GM12878 (cell line): ENCODE measurements around the gene GAS2. TPM values are rescaled to one million over a fixed set of nuclear protein-coding genes. Genes with fewer than 3 reads are reported as not detected.

Experiments used
- ATAC-seq: fragments of 200-7000 bp; cut with Tn5 transposase; 3 replicates; pipeline ENCODE4 v1.9.1; 2020; ENCODE audit warnings: mild to moderate bottlenecking, moderate library complexity
- BruUV-seq: library from RNA; stranded (reverse); fragments of 400-500 nt; replicated peaks from 2 replicates; lab custom pipeline; 2021; lab: Mats Ljungman, UMichigan
- CTCF ChIA-PET: fragments of 300-600 bp; sonication (Branson Sonifier 250); formaldehyde crosslinking; extraction: SDS; loops from one replicate; lab custom pipeline; 2021; ENCODE audit warnings: inconsistent platforms; lab: Yijun Ruan, JAX
- POLR2A ChIA-PET: fragments of 350-600 bp; formaldehyde crosslinking; extraction: SDS; loops from one replicate; lab custom pipeline; 2021; ENCODE audit warnings: inconsistent platforms; lab: Charles Lee
- RAD21 ChIA-PET: fragments of 300-600 bp; sonication (Branson Sonifier 250); formaldehyde crosslinking; loops from one replicate; lab custom pipeline; 2023; ENCODE audit warnings: antibody characterized with exemption; ENCODE audit not compliant: unreplicated experiment; lab: Charles Lee
- SMC1A ChIA-PET: fragments of 300-600 bp; sonication (Branson Sonifier 250); formaldehyde crosslinking; loops from one replicate; lab custom pipeline; 2023; ENCODE audit not compliant: unreplicated experiment, uncharacterized antibody; lab: Charles Lee
- DNase-seq: peaks from one replicate; pipeline ENCODE4 v3.0.0-alpha.2; 2011; ENCODE audit warnings: low read depth, low spot score
- FAIRE-seq: peaks from 3 replicates; lab custom pipeline; 2011; peaks lifted over from hg19 to GRCh38; lab: Jason Lieb, UNC
- H2AFZ ChIP-seq: 2 replicates; pipeline ENCODE4 v1.6.0; 2011; ENCODE audit warnings: low read depth, low read length, control low read depth; ENCODE audit not compliant: control insufficient read depth
- H3K27ac ChIP-seq: 2 replicates; pipeline ENCODE4 v1.5.1; 2011; ENCODE audit warnings: control low read depth; ENCODE audit not compliant: control insufficient read depth, insufficient read depth
- H3K27me3 ChIP-seq, 2 experiments: replicated peaks in 1 of 2; 2 replicates each; pipeline versions ENCODE4 v1.6.0 to v1.6.1; 2011; ENCODE audit warnings: low read length in 1 of 2; ENCODE audit not compliant: control insufficient read depth in 2 of 2, insufficient read depth in 2 of 2
- H3K36me3 ChIP-seq, 2 experiments: 2 replicates each; pipeline ENCODE4 v1.5.1; 2011; ENCODE audit warnings: low read length in 1 of 2; ENCODE audit not compliant: control insufficient read depth in 2 of 2, insufficient read depth in 2 of 2
- H3K4me1 ChIP-seq: 2 replicates; pipeline ENCODE4 v1.6.1; 2011; ENCODE audit warnings: mild to moderate bottlenecking, low read length, moderate library complexity, mixed read lengths; ENCODE audit not compliant: control insufficient read depth, insufficient read depth
- H3K4me2 ChIP-seq: 2 replicates; pipeline ENCODE4 v1.6.0; 2011; ENCODE audit warnings: control low read depth; ENCODE audit not compliant: control insufficient read depth, insufficient read depth
- H3K4me3 ChIP-seq: fragments of 200-600 bp; sonication (generic); 2 replicates; pipeline ENCODE4 v1.5.1; 2016
- H3K79me2 ChIP-seq: 2 replicates; pipeline ENCODE4 v1.6.0; 2011; ENCODE audit warnings: low read length; ENCODE audit not compliant: control insufficient read depth, insufficient read depth
- H3K9ac ChIP-seq: 2 replicates; pipeline ENCODE4 v1.8.0; 2011; ENCODE audit warnings: low read length, control low read depth, mixed read lengths; ENCODE audit not compliant: control insufficient read depth, insufficient read depth
- H3K9me3 ChIP-seq: replicated peaks from 3 replicates; pipeline ENCODE4 v1.5.1; 2011; ENCODE audit warnings: mild to moderate bottlenecking, low read length; ENCODE audit not compliant: control insufficient read depth, insufficient read depth
- H4K20me1 ChIP-seq: 2 replicates; pipeline ENCODE4 v1.6.0; 2011; ENCODE audit not compliant: control insufficient read depth, insufficient read depth
- ATF7 ChIP-seq: fragments of 450-650 bp; IDR thresholded peaks from 2 replicates; pipeline ENCODE4 v1.6.1; 2016; ENCODE audit warnings: low read depth, mild to moderate bottlenecking
- HDGF ChIP-seq: fragments of 450-650 bp; IDR thresholded peaks from 2 replicates; pipeline ENCODE4 v1.6.1; 2016; ENCODE audit warnings: antibody characterized with exemption
- MLLT1 ChIP-seq: fragments of 450-650 bp; IDR thresholded peaks from 2 replicates; pipeline ENCODE4 v1.6.1; 2016; ENCODE audit warnings: mild to moderate bottlenecking
- NBN ChIP-seq: fragments of 450-650 bp; IDR thresholded peaks from 2 replicates; pipeline ENCODE4 v1.6.1; 2016
- NFYA ChIP-seq: IDR thresholded peaks from 2 replicates; pipeline ENCODE4 v1.6.1; 2011; ENCODE audit warnings: low read depth, mild to moderate bottlenecking, low read length, improper control_type of control experiment, borderline replicate concordance
- NR2C2 ChIP-seq: IDR thresholded peaks from 2 replicates; pipeline ENCODE4 v1.6.1; 2011; ENCODE audit warnings: borderline replicate concordance, low read depth; ENCODE audit not compliant: control insufficient read depth, insufficient read length
- ZNF687 ChIP-seq: fragments of 450-650 bp; IDR thresholded peaks from 2 replicates; pipeline ENCODE4 v1.6.1; 2017; ENCODE audit warnings: mild to moderate bottlenecking, moderate library complexity
- WGBS: methylation state at CpG from one replicate; pipeline ENCODE4 v1.1.6; 2016; ENCODE audit warnings: low lambda C conversion rate; ENCODE audit not compliant: insufficient replicate concordance, insufficient coverage; ENCODE audit errors: missing lambda C conversion rate; 5-methylcytosine and 5-hydroxymethylcytosine counted together
- in situ Hi-C: fragments of 300-500 bp; cut with MboI; formaldehyde crosslinking; loops from 9 replicates; pipeline ENCODE4 v1.14.3; 2018; ENCODE audit warnings: mixed read lengths
- intact Hi-C: fragments of 100-400 bp; cut with micrococcal nuclease; formaldehyde crosslinking; loops from one replicate; pipeline ENCODE4 v1.14.2; 2022; ENCODE audit not compliant: unreplicated experiment
- polyA plus RNA-seq, 11 experiments: library from polyadenylated mRNA; depleted of rRNA in 4 of 11; unstranded in 6 of 11; stranded (reverse) in 5 of 11; fragments of >200 nt; fragmentation: Nextera tagmentation in 4 of 11; fragmentation: Illumina TruSeq in 1 of 11; extraction: Ambion mirVana in 4 of 11; extraction: Trizol in 1 of 11; gene quantifications; 1 replicate in 1 of 11; 2 replicates in 10 of 11; pipeline versions ENCODE4 v1.2.1 to v1.2.3, GENCODE V29; 2011 to 2016; ENCODE audit warnings: inconsistent platforms in 2 of 11, missing spikeins in 2 of 11, low read depth in 1 of 11
- total RNA-seq, 4 experiments: library from RNA; depleted of rRNA in 3 of 4; stranded (reverse); fragments of >200 nt in 3 of 4; fragmentation: Illumina TruSeq in 1 of 4; extraction: Trizol in 1 of 4; gene quantifications; 2 replicates each; pipeline versions ENCODE4 v1.2.1 to v1.2.3, GENCODE V29; 2013 to 2021

Gene GAS2
- total and polyA plus RNA-seq, 10 of the 15 experiments (the other 5 are each of a cell fraction or from before 2014, with no cell fraction given) = 16.4 to 81.4 (median 26.2) TPM

GRCh38 chr11:22774716-22775115 is 108.3 kb downstream of the GAS2 start:
- peak overlapping the region; percentile 51 for H3K9ac ChIP-seq
- ATAC-seq = peak; percentile 64
- H3K9me3 ChIP-seq = no peaks in the 10 kb centered on the region
- H3K27ac ChIP-seq = peak overlapping the region; percentile 45
- no peaks in the 10 kb centered on the region for H3K79me2 ChIP-seq
- H3K27me3 ChIP-seq = no peaks in the 10 kb centered on the region
- POLR2A ChIA-PET = interaction anchor here (0.5 to 3.3 kb wide), 5 partner anchors 12 to 179 kb away, joined by 3 to 17 read pairs (median 3); no protein-coding TSS in a partner anchor
- FAIRE-seq = no peak
- CTCF ChIA-PET = interaction anchor here (0.9 to 6.5 kb wide), 4 partner anchors 10 to 103 kb away, joined by 3 to 77 read pairs (median 5); no protein-coding TSS in a partner anchor
- peak; percentile 60; the same call in 1 of the 2 replicates for TF ChIP-seq NBN
- 0 out of 2 replicates have a peak, but pooled peaks have one; percentile 75 for TF ChIP-seq HDGF
- no peak for TF ChIP-seq NR2C2
- peak; percentile 57; the same call in 1 of the 2 replicates for TF ChIP-seq MLLT1
- peak; percentile 75 for TF ChIP-seq ZNF687
- TF ChIP-seq NFYA = no peak
- TF ChIP-seq ATF7 = no peak
- TF ChIP-seq, all 136 proteins: peak for 4
- Histone ChIP-seq H3K4me1 (peaks cover 3% of the 10 kb centered on the region; the same call in 1 of the 2 replicates), H4K20me1 (no peaks in the 10 kb centered on the region), H3K36me3 (no peaks in the 10 kb centered on the region), H3K4me3 (0 out of 2 replicates have a peak overlapping the region, but pooled peaks have one; percentile 26), H3K4me2 (peak overlapping the region; percentile 63), H2AFZ (peak overlapping the region; percentile 71)
- intact Hi-C loops = no loop called here
- ChIA-PET RAD21 (interaction anchor here (0.8 to 4.8 kb wide), 10 partner anchors 12 to 117 kb away, joined by 3 to 47 read pairs (median 4); no protein-coding TSS in a partner anchor), SMC1A (interaction anchor here (0.9 to 14.6 kb wide), 14 partner anchors 10 to 117 kb away, joined by 3 to 251 read pairs (median 4); no protein-coding TSS in a partner anchor)
- in situ Hi-C loops = no loop called here
- TSS peak; percentile 40 for BruUV-seq
- 50% methylated on average over 2 of the region's 2 CpGs for WGBS
- DNase-seq = no peak
